ENCODE results near the gene MTX1. TPM values are rescaled to one million over a fixed set of nuclear protein-coding genes. Genes with fewer than 3 reads are reported as not detected.
A peak's percentile ranks its signal among the peaks of the same experiment; 100 is the strongest.

Gene MTX1
- total and polyA plus RNA-seq, 9 of the 15 experiments (the other 6 are each of a cell fraction or from before 2014, with no cell fraction given): 29.1 to 98.4 (median 66.9) TPM

DNA sequence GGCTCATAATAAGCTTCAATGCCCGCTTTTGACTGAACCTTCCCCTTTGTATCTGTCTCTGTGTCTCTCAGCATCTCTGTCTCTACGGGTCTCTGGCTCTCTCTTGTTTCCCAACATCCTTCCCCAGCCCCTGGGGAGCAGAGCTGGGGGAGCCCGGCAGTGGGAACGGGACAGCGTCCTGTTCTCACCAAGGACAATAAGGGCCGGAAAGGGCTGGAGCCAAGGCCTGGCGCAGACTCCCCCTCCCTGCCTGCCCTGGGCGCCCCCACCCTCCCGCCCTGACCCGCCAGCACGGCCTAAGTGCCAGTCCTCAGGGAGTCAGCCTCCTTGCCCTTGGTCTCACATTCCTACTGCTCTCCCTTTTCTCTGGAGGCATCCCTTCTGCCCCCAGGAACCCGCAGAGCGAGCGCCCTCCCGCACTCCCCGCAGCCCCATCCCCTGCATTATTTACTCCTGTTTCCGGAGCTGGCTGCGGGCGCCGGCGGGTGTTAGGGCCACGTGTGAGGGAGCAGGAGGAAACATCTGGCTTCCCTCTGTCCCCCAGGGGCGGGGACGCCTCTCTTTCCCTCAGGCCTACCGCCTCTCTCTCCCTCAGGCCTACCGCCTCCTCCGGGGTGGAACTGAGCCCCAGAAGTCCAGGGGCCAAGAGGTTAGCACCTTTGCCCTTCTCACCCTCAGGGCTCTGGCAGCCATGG, 41.9 kb upstream of the MTX1 start:
- H3K27me3 ChIP-seq (ENCODE audit: control insufficient read depth in 2 of 2, insufficient read depth in 2 of 2, low read length in 2 of 2): no peaks in the 10 kb centered on the region
- intact Hi-C loops (cut with micrococcal nuclease) (loop anchor here (1.0 to 5.0 kb wide), 2 partner anchors 54 to 75 kb away; no protein-coding TSS in a partner anchor), in situ Hi-C loops (cut with MboI) (loop anchor here (5.0 kb wide), 1 partner anchor 74 kb away; no protein-coding TSS in a partner anchor)
- TF ChIP-seq, protein P1, sequence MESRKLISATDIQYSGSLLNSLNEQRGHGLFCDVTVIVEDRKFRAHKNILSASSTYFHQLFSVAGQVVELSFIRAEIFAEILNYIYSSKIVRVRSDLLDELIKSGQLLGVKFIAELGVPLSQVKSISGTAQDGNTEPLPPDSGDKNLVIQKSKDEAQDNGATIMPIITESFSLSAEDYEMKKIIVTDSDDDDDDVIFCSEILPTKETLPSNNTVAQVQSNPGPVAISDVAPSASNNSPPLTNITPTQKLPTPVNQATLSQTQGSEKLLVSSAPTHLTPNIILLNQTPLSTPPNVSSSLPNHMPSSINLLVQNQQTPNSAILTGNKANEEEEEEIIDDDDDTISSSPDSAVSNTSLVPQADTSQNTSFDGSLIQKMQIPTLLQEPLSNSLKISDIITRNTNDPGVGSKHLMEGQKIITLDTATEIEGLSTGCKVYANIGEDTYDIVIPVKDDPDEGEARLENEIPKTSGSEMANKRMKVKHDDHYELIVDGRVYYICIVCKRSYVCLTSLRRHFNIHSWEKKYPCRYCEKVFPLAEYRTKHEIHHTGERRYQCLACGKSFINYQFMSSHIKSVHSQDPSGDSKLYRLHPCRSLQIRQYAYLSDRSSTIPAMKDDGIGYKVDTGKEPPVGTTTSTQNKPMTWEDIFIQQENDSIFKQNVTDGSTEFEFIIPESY (CRISPR knock-in tag; IDR thresholded peaks at IDR 0.05): peak; percentile 97
- TF ChIP-seq, protein P2, sequence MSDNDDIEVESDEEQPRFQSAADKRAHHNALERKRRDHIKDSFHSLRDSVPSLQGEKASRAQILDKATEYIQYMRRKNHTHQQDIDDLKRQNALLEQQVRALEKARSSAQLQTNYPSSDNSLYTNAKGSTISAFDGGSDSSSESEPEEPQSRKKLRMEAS (CRISPR knock-in tag; IDR thresholded peaks at IDR 0.05): no peak
- no peaks in the 10 kb centered on the region for H3K9me1 ChIP-seq (ENCODE audit: control insufficient read depth, insufficient read depth, low read length)
- H3K27ac ChIP-seq (ENCODE audit: extremely low read depth, low read depth, low read length): no peak overlapping the region
- H3K36me3 ChIP-seq (ENCODE audit: control insufficient read depth, insufficient read depth, low read length): peaks cover 28% of the 10 kb centered on the region
- no peaks in the 10 kb centered on the region for H3K9me3 ChIP-seq (replicated peaks; ENCODE audit: control insufficient read depth, insufficient read depth, low read depth, low read length)
- peaks cover 4 to 11% of the 10 kb centered on the region in 2 experiments; a peak in 4 of 5 replicates for H3K4me1 ChIP-seq (replicated peaks in 1 of 2; ENCODE audit: control insufficient read depth in 2 of 2, insufficient read depth in 2 of 2, low read length in 2 of 2)
- H3K4me3 ChIP-seq: no peak overlapping the region
- ChIA-PET CTCF (ENCODE audit: low intra/inter-chr PET ratio) (interaction anchor here (1.9 to 4.4 kb wide), 4 partner anchors 54 to 82 kb away, joined by 17 to 59 read pairs (median 39); no protein-coding TSS in a partner anchor), POLR2A (interaction anchor here (0.9 to 1.4 kb wide), 3 partner anchors 37 to 75 kb away, joined by 5 to 9 read pairs (median 5); no protein-coding TSS in a partner anchor)
- no peaks in the 10 kb centered on the region for H4K20me1 ChIP-seq (replicated peaks; ENCODE audit: control insufficient read depth, insufficient read depth, low read length)
- no peak overlapping the region for H3K4me2 ChIP-seq (ENCODE audit: insufficient read depth, low read length)
- H3K79me2 ChIP-seq (ENCODE audit: control insufficient read depth, insufficient read depth, low read length): peaks cover under 1% of the 10 kb centered on the region; the same call in 1 of the 3 replicates
- DNase-seq (ENCODE audit: extremely low read depth in 1 of 4, low spot score in 3 of 4) (peak in 1 of 4 experiments; percentile 2), ATAC-seq (no peak), FAIRE-seq (no peak)
- BruUV-seq (replicated peaks): no TSS peak
- WGBS (ENCODE audit: insufficient coverage, low coverage, missing lambda C conversion rate): 68% methylated on average over 22 of the region's 27 CpGs
- H2AFZ ChIP-seq (ENCODE audit: low read depth, low read length): no peak overlapping the region
- peak overlapping the region in 1 of 2 experiments; percentile 65; a peak in 1 of 4 replicates for H3K9ac ChIP-seq (ENCODE audit: insufficient read depth in 1 of 2, low read depth in 2 of 2, low read length in 2 of 2)

Measured in K562 (cell line).